ENCODE measurements around the gene OMA1. TPM values are rescaled to one million over a fixed set of nuclear protein-coding genes. Genes with fewer than 3 reads are reported as not detected.
A peak's percentile ranks its signal among the peaks of the same experiment; 100 is the strongest.

Gene OMA1
- total and polyA plus RNA-seq, 8 donors: 8.9 to 28.5 (median 14.7) TPM

DNA sequence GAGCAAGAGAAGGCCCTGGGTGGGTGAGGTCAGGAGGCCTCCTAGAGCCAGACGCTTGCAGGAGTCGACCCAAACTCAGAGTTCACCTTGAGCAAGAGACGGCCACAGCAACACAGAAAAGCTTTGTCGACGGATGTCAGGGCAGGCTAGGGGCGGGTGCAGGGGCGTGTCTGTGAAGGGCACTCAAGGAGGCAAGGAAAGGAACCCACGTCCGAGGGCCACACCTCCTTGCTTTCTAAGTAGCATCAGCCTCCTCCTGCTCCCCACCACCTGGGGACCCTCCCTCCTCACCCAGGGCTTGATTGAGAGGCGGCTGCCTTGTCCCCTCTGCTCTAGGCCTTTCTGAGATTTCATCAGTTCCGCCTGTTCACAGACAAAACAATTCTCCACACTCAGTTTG, 92.1 kb downstream of the OMA1 start:
- 71 to 78% methylated on average over 11 of the region's 11 CpGs for WGBS, 2 donors
- FAIRE-seq: no peak
- intact Hi-C loops (cut with DNase I): no loop called here

DNA sequence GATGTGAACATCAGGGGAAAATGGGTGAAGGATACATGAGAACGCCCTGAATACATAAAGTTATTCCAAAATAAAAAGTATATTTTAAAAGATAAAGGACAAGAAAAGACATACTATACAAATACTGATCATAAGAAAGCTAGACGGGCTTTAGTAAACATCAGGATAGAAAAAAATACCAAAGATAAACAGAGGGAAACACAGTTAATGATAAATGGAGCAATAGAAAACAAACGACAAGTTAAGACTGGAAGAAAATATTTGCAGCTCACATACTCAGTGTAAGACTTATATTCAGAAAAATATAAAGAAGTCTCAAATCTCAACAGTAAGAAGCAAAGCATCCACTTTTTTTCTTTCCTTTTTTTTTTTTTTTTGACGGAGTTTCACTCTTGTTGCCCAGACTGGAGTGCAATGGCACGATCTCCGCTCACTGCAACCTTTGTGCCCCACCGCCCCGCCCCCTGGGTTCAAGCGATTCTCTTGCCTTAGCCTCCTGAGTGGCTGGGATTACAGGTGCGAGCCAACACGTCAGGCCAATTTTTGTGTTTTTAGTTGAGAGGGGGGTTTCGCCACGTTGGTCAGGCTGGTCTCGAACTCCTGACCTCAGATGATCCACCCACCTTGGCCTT, 94.8 kb downstream of the OMA1 start:
- no peak for FAIRE-seq

More for the DNA sequence above, 92.1 kb downstream of the OMA1 start:
- no peaks in the 10 kb centered on the region for H3K36me3 ChIP-seq
- no peaks in the 10 kb centered on the region for H3K27me3 ChIP-seq
- no peak overlapping the region for H3K27ac ChIP-seq
- H3K4me1 ChIP-seq: no peaks in the 10 kb centered on the region
- DNase-seq (no peak), ATAC-seq (no peak)
- H3K9me3 ChIP-seq: no peaks in the 10 kb centered on the region
- no peak overlapping the region for H3K4me3 ChIP-seq
- TF ChIP-seq, protein P1, sequence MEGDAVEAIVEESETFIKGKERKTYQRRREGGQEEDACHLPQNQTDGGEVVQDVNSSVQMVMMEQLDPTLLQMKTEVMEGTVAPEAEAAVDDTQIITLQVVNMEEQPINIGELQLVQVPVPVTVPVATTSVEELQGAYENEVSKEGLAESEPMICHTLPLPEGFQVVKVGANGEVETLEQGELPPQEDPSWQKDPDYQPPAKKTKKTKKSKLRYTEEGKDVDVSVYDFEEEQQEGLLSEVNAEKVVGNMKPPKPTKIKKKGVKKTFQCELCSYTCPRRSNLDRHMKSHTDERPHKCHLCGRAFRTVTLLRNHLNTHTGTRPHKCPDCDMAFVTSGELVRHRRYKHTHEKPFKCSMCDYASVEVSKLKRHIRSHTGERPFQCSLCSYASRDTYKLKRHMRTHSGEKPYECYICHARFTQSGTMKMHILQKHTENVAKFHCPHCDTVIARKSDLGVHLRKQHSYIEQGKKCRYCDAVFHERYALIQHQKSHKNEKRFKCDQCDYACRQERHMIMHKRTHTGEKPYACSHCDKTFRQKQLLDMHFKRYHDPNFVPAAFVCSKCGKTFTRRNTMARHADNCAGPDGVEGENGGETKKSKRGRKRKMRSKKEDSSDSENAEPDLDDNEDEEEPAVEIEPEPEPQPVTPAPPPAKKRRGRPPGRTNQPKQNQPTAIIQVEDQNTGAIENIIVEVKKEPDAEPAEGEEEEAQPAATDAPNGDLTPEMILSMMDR (IDR thresholded peaks at IDR 0.05): no peak

DNA sequence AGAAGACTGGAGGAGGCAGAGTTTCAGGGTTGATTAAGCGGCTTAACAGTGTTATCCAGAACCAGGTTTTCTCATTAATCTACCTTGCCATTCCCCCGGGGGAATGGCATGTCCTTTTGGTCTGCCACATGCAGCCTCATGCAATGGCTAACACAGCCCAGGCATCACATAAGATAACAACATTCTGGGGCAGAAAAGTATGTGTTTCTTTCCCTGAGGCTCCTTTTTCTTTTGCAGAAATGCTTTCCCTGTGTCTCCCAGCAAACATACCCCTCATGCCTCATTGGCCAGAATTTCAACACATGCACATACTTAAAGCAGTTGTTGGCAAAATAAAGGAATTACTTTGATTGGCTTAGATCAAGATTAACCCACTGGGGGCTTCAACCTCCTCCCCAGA, 98.6 kb downstream of the OMA1 start:
- no peak for ATAC-seq
- Histone ChIP-seq H3K9me3 (no peaks in the 10 kb centered on the region), H3K27me3 (no peaks in the 10 kb centered on the region), H3K36me3 (no peaks in the 10 kb centered on the region), H3K4me1 (no peaks in the 10 kb centered on the region), H3K4me3 (no peak overlapping the region), H3K27ac (no peak overlapping the region)
- TF ChIP-seq, protein P1 (IDR thresholded peaks at IDR 0.05): no peak
- no peak for DNase-seq
- no peak for FAIRE-seq
- intact Hi-C loops (cut with DNase I): no loop called here
- WGBS, 2 donors: 44 to 61% methylated on average over 2 of the region's 2 CpGs

More for the DNA sequence above, 94.8 kb downstream of the OMA1 start:
- ATAC-seq: no peak
- Histone ChIP-seq H3K4me1 (no peaks in the 10 kb centered on the region), H3K4me3 (no peak overlapping the region), H3K9me3 (no peaks in the 10 kb centered on the region), H3K27ac (no peak overlapping the region), H3K36me3 (no peaks in the 10 kb centered on the region), H3K27me3 (no peaks in the 10 kb centered on the region)
- DNase-seq: no peak
- TF ChIP-seq, protein P1 (IDR thresholded peaks at IDR 0.05): no peak
- 69 to 81% methylated on average over 14 of the region's 14 CpGs for WGBS, 2 donors
- intact Hi-C loops (cut with DNase I): no loop called here

DNA sequence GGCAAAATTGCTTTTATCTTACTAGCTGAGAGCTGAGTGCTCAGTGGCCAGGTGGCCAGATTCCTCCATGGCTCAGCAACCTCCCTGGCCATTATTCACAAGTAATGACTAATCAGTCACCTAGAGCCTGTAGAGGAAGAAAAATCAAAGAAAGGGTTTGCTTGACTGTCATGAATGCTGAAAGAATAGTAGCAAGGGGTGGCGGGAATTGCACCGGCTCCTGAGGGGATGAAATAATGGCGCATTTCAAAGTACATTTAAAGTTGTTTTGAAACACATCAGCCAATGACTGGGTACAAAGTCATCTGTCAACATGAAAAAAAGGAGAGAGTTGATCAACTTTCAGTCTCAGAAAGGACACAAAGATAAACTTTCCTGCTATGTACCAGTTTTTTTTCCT, 99.5 kb downstream of the OMA1 start:
- ATAC-seq (no peak), FAIRE-seq (no peak), DNase-seq (no peak)
- intact Hi-C loops (cut with DNase I): no loop called here
- Histone ChIP-seq H3K36me3 (no peaks in the 10 kb centered on the region), H3K9me3 (no peaks in the 10 kb centered on the region), H3K27ac (no peak overlapping the region), H3K4me1 (no peaks in the 10 kb centered on the region), H3K27me3 (no peaks in the 10 kb centered on the region), H3K4me3 (no peak overlapping the region)
- 58 to 85% methylated on average over 3 of the region's 3 CpGs for WGBS, 2 donors
- TF ChIP-seq, protein P1 (IDR thresholded peaks at IDR 0.05): no peak

DNA sequence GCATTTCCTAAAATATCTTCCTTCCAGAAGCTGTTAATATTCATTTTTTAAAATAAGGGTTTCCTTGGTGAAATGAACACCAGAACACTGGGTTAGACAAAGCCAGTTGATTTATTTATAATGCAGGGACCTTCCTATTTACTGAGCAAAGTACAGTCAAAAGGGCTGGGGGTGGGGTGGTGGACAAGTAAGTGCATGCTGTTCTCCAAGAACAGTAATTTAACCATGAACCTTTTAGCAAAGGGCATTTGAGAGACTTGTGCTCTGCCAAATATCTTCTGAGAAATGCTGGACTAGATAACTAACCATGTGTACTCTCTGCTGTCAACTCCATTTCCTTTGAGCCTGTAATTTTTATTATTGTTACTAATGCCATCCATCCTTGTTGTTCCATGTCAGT, 100.2 kb downstream of the OMA1 start:
- no peak for DNase-seq
- FAIRE-seq: no peak
- TF ChIP-seq, protein P1 (IDR thresholded peaks at IDR 0.05): no peak
- Histone ChIP-seq H3K27me3 (no peaks in the 10 kb centered on the region), H3K4me1 (no peaks in the 10 kb centered on the region), H3K9me3 (no peaks in the 10 kb centered on the region), H3K4me3 (no peak overlapping the region), H3K27ac (no peak overlapping the region), H3K36me3 (no peaks in the 10 kb centered on the region)
- ATAC-seq: peak in 1 of 4 donors; percentile 29
- intact Hi-C loops (cut with DNase I): no loop called here
